ENCODE results near the gene DHRSX.
"Not testable (repeated sequence)": the region's sequence is repeated elsewhere in the genome, so short reads cannot be mapped to it uniquely, and the experiment has no call there.

DNA sequence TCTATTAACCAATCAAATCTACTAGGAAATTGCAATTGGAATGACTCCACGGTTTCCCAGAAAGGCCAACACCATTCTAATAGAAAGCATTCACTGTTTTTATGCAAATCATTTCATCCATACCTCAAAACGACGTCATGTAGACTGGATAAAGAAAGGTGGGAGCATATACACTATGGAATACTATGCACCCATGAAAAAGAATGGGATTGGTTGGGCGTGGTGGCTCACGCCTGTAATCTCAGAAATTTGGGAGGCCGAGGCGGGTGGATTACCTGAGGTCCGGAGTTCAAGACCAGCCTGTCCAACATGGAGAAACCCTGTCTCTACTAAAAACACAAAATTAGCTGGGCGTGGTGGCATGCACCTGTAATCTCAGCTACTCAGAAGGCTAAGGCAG is 46.2 kb downstream of the DHRSX start:
- TF ChIP-seq CTCF (IDR thresholded peaks at IDR 0.05; ENCODE audit: control extremely low read depth in 1 of 3, insufficient read depth in 1 of 3, low read depth in 1 of 3, low read length in 3 of 3); EZH2 (IDR thresholded peaks at IDR 0.05; ENCODE audit: low read depth, low read length, severe bottlenecking); POLR2A (IDR thresholded peaks at IDR 0.05; ENCODE audit: control extremely low read depth in 1 of 2, low read depth in 2 of 2, low read length in 2 of 2); RAD21 (IDR thresholded peaks at IDR 0.05 in 1 of 2, conservative IDR thresholded peaks at IDR 0.05 in 1 of 2; ENCODE audit: low read depth in 2 of 2, low read length in 2 of 2); MAFK (IDR thresholded peaks at IDR 0.05; ENCODE audit: low read depth, low read length); POLR2AphosphoS5 (IDR thresholded peaks at IDR 0.05; ENCODE audit: low read depth, low read length); TAF1 (IDR thresholded peaks at IDR 0.05; ENCODE audit: low read depth, low read length); TAF7 (optimal IDR thresholded peaks at IDR 0.05; ENCODE audit: borderline replicate concordance, low read depth, low read length); SP1 (IDR thresholded peaks at IDR 0.05; ENCODE audit: low read depth, low read length); SIX5 (IDR thresholded peaks at IDR 0.05; ENCODE audit: low read depth, low read length); ATF2 (IDR thresholded peaks at IDR 0.05; ENCODE audit: low read length): not testable (repeated sequence)
- TF ChIP-seq, protein P1, sequence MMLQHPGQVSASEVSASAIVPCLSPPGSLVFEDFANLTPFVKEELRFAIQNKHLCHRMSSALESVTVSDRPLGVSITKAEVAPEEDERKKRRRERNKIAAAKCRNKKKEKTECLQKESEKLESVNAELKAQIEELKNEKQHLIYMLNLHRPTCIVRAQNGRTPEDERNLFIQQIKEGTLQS (IDR thresholded peaks at IDR 0.05; ENCODE audit: insufficient read depth, low read depth, low read length): not testable (repeated sequence)
- TF ChIP-seq, protein P2, sequence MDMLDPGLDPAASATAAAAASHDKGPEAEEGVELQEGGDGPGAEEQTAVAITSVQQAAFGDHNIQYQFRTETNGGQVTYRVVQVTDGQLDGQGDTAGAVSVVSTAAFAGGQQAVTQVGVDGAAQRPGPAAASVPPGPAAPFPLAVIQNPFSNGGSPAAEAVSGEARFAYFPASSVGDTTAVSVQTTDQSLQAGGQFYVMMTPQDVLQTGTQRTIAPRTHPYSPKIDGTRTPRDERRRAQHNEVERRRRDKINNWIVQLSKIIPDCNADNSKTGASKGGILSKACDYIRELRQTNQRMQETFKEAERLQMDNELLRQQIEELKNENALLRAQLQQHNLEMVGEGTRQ (IDR thresholded peaks at IDR 0.05; ENCODE audit: low read length): not testable (repeated sequence)
